PC-3 (cell line): ENCODE results near the gene MDH2. TPM values are rescaled to one million over a fixed set of nuclear protein-coding genes. Genes with fewer than 3 reads are reported as not detected.

Experiments
- ATAC-seq: fragments of 200-7000 bp; cut with Tn5 transposase; 2 replicates; pipeline ENCODE4 v1.9.1; 2020; ENCODE audit warnings: mild to moderate bottlenecking, moderate library complexity
- BruUV-seq: library from RNA; stranded (reverse); fragments of 400-500 nt; replicated peaks from 2 replicates; lab custom pipeline; 2021; lab: Mats Ljungman, UMichigan
- CTCF ChIA-PET: fragments of 300-600 bp; sonication (Branson Sonifier 250); formaldehyde crosslinking; loops from one replicate; lab custom pipeline; 2022; ENCODE audit warnings: antibody characterized with exemption; lab: Charles Lee
- POLR2A ChIA-PET: fragments of 300-600 bp; sonication (Branson Sonifier 250); formaldehyde crosslinking; loops from one replicate; lab custom pipeline; 2022; ENCODE audit warnings: antibody characterized with exemption; ENCODE audit not compliant: unreplicated experiment; lab: Charles Lee
- DNase-seq: peaks from one replicate; pipeline ENCODE4 v3.0.0-alpha.2; 2015
- H2AFZ ChIP-seq: fragments of 300-600 bp; sonication (generic); 2 replicates; pipeline ENCODE4 v1.6.0; 2016; ENCODE audit warnings: antibody characterized with exemption, low read length
- H3F3A ChIP-seq: fragments of 300-600 bp; sonication (generic); one replicate; pipeline ENCODE4 v1.6.0; 2017; ENCODE audit warnings: antibody characterized with exemption, low read length, control low read depth, mild to moderate bottlenecking; ENCODE audit not compliant: unreplicated experiment
- H3K27ac ChIP-seq: fragments of 300-600 bp; sonication (generic); 2 replicates; pipeline ENCODE4 v1.5.1; 2016; ENCODE audit warnings: mild to moderate bottlenecking, low read length
- H3K27me3 ChIP-seq: fragments of 300-600 bp; sonication (generic); 2 replicates; pipeline ENCODE4 v1.6.1; 2016; ENCODE audit warnings: low read length, mixed read lengths
- H3K36me3 ChIP-seq: fragments of 300-600 bp; sonication (generic); 2 replicates; pipeline ENCODE4 v1.6.1; 2016; ENCODE audit warnings: low read depth, mixed run types, low read length, mixed read lengths
- H3K4me1 ChIP-seq: fragments of 300-600 bp; sonication (generic); 2 replicates; pipeline ENCODE4 v1.5.1; 2016; ENCODE audit warnings: low read length; ENCODE audit not compliant: insufficient read depth
- H3K4me2 ChIP-seq: fragments of 300-600 bp; sonication (generic); 2 replicates; pipeline ENCODE4 v1.6.0; 2016; ENCODE audit warnings: low read length
- H3K4me3 ChIP-seq: fragments of 300-600 bp; sonication (generic); 2 replicates; pipeline ENCODE4 v1.5.1; 2016; ENCODE audit warnings: mild to moderate bottlenecking, low read length, mixed read lengths
- H3K79me2 ChIP-seq: fragments of 300-600 bp; sonication (generic); 2 replicates; pipeline ENCODE4 v1.6.1; 2017; ENCODE audit warnings: low read length, mixed read lengths
- H3K9ac ChIP-seq: fragments of 300-600 bp; sonication (generic); 2 replicates; pipeline ENCODE4 v1.6.0; 2016; ENCODE audit warnings: mild to moderate bottlenecking, low read length
- H3K9me2 ChIP-seq: fragments of 300-600 bp; sonication (generic); replicated peaks from 2 replicates; pipeline ENCODE4 v1.6.1; 2016; ENCODE audit warnings: mixed run types, low read length, mixed read lengths
- H3K9me3 ChIP-seq: fragments of 300-600 bp; sonication (generic); 2 replicates; pipeline ENCODE4 v1.6.1; 2016; ENCODE audit warnings: low read length, mixed read lengths
- H4K20me1 ChIP-seq: fragments of 300-600 bp; sonication (generic); 2 replicates; pipeline ENCODE4 v1.6.1; 2016; ENCODE audit warnings: low read length, mixed read lengths
- EZH2 ChIP-seq: fragments of 300-600 bp; sonication (generic); IDR thresholded peaks from one replicate; pipeline ENCODE4 v1.6.1; 2017; ENCODE audit warnings: antibody characterized with exemption, mild to moderate bottlenecking, low read length; ENCODE audit not compliant: unreplicated experiment
- EZH2phosphoT487 ChIP-seq: fragments of 300-600 bp; sonication (generic); IDR thresholded peaks from 2 replicates; pipeline ENCODE4 v1.6.1; 2018; ENCODE audit warnings: mild to moderate bottlenecking, antibody characterized with exemption, low read length, borderline replicate concordance
- intact Hi-C: fragments of 100-400 bp; cut with micrococcal nuclease; formaldehyde crosslinking; loops from 2 replicates; pipeline ENCODE4 v1.9.0; 2023
- total RNA-seq: library from RNA; depleted of rRNA; stranded (reverse); fragments of >200 nt; gene quantifications from 2 replicates; pipeline ENCODE4 v1.2.3, GENCODE V29; 2014
- TF ChIP-seq, protein P1 (sequence below): fragments of 300-600 bp; sonication (generic); conservative IDR thresholded peaks from 2 replicates; pipeline ENCODE4 v1.5.1; 2017; ENCODE audit warnings: antibody characterized with exemption, low read depth, mild to moderate bottlenecking, low read length

Gene MDH2
- total RNA-seq, 1 experiment from 2014 or later: 174 TPM

GRCh38 chr7:76071316-76072242 is 23.7 kb downstream of the MDH2 start:
- H3K79me2 ChIP-seq: no peaks in the 10 kb centered on the region
- peaks cover 10% of the 10 kb centered on the region for H3F3A ChIP-seq
- H3K9ac ChIP-seq: no peak overlapping the region
- POLR2A ChIA-PET: no interaction called here
- H4K20me1 ChIP-seq: no peaks in the 10 kb centered on the region
- BruUV-seq: no TSS peak
- peaks cover 2% of the 10 kb centered on the region for H3K36me3 ChIP-seq
- H3K9me2 ChIP-seq: no peaks in the 10 kb centered on the region
- H3K9me3 ChIP-seq: no peaks in the 10 kb centered on the region
- ATAC-seq (no peak), DNase-seq (no peak)
- H3K4me3 ChIP-seq: no peak overlapping the region
- CTCF ChIA-PET: no interaction called here
- no peak overlapping the region for H3K4me2 ChIP-seq
- H2AFZ ChIP-seq: no peak overlapping the region
- no peak overlapping the region for H3K27ac ChIP-seq
- peaks cover 35% of the 10 kb centered on the region for H3K4me1 ChIP-seq
- intact Hi-C loops: no loop called here
- H3K27me3 ChIP-seq: no peaks in the 10 kb centered on the region
- TF ChIP-seq, protein P1, sequence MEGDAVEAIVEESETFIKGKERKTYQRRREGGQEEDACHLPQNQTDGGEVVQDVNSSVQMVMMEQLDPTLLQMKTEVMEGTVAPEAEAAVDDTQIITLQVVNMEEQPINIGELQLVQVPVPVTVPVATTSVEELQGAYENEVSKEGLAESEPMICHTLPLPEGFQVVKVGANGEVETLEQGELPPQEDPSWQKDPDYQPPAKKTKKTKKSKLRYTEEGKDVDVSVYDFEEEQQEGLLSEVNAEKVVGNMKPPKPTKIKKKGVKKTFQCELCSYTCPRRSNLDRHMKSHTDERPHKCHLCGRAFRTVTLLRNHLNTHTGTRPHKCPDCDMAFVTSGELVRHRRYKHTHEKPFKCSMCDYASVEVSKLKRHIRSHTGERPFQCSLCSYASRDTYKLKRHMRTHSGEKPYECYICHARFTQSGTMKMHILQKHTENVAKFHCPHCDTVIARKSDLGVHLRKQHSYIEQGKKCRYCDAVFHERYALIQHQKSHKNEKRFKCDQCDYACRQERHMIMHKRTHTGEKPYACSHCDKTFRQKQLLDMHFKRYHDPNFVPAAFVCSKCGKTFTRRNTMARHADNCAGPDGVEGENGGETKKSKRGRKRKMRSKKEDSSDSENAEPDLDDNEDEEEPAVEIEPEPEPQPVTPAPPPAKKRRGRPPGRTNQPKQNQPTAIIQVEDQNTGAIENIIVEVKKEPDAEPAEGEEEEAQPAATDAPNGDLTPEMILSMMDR: no peak

DNA sequence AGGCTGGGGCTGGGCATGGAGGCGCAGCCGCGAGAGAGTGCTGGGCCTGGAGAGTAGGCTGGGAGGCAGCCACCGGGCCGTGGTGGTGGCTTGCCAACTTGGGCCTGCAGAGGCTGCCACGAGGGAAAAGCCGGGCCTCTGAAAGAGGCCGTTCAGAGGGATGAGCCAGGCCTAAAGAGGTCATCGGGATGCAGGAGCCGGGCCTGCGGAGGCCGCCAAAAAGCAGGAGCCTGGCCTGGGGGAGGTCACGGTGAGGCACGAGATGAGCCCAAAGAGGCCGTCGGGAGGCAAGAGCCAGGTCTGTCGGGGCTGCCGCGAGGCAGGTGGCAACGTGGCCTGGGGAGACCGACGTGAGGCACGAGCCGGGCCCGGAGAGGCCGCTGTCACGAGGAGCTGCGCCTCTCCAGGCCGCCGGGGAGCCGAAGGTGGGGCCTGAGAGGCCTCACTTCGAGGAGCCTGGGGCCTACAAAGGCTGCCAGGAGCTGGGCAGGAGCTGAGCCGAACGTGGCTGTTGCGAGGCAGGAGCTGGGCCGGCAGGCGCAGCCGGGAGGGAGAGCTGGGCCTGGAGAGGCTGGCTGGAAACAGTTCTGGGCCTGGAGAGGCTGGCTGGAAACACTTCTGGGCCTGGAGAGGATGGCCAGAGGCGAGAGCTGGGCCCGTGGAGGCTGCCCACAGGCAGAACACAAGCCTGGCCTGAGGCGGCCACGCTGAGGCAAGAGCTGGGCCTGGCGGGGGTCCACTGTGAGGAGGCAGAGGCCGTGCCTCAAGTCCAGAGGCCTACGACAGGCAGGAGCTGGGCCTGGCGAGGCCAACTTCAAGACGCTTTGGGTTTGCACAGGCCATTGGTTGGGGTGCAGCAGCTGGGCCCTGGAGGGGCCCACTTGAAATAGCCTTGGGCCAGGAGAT is 24.6 kb downstream of the MDH2 start:
- Histone ChIP-seq H2AFZ (no peak overlapping the region), H3K27me3 (no peaks in the 10 kb centered on the region), H3K9me2 (no peaks in the 10 kb centered on the region), H3K9me3 (no peaks in the 10 kb centered on the region), H3K9ac (no peak overlapping the region), H3K4me3 (no peak overlapping the region), H3K79me2 (no peaks in the 10 kb centered on the region), H3K4me1 (peaks cover 27% of the 10 kb centered on the region), H4K20me1 (no peaks in the 10 kb centered on the region), H3K36me3 (no peaks in the 10 kb centered on the region), H3F3A (peaks cover 1% of the 10 kb centered on the region), H3K27ac (no peak overlapping the region), H3K4me2 (no peak overlapping the region)
- ChIA-PET CTCF (no interaction called here), POLR2A (no interaction called here)
- no TSS peak for BruUV-seq
- TF ChIP-seq EZH2 (no peak), EZH2phosphoT487 (no peak)
- TF ChIP-seq, protein P1: no peak
- intact Hi-C loops: no loop called here
- no peak for DNase-seq
- no peak for ATAC-seq
